SK-N-SH treated with all-trans-retinoic acid at 6 μM for 48 hours (cell line): ENCODE measurements around the gene P2RX3.

Source experiments
- GLIS3 ChIP-seq: fragments of 250-450 bp; sonication (Bioruptor Pico); IDR thresholded peaks from 2 replicates; pipeline ENCODE4 v1.5.0; 2020; ENCODE audit warnings: mild to moderate bottlenecking, moderate library complexity
- PPARA ChIP-seq: fragments of 250-450 bp; sonication (Bioruptor Pico); IDR thresholded peaks from 2 replicates; pipeline ENCODE4 v1.5.0; 2020; ENCODE audit warnings: mild to moderate bottlenecking, borderline replicate concordance
- TF ChIP-seq, protein P1 (sequence below): fragments of 250-450 bp; sonication (Bioruptor Pico); IDR thresholded peaks from 2 replicates; pipeline ENCODE4 v1.8.0; 2020; ENCODE audit warnings: mild to moderate bottlenecking, moderate library complexity, borderline replicate concordance

DNA sequence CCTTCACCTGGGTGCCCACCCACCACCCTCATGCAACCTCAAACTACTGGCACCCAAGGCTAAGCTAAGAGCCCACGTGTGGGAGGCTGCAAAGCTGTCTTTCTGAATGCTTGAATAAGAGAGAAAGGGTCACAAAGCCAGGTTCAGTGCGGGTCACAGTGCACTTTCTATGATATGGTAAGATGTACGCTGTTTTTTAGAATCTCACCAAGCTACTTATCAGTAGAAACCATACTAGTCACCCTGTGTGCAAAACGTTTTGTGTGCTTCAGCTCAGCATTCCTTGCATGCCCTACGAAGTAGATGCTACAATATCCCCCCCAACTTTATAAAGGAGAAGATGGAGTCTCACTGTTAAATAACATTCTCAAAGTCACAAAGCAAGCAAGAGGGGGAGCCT lies 14.9 kb downstream of the P2RX3 start:
- TF ChIP-seq, protein P1, sequence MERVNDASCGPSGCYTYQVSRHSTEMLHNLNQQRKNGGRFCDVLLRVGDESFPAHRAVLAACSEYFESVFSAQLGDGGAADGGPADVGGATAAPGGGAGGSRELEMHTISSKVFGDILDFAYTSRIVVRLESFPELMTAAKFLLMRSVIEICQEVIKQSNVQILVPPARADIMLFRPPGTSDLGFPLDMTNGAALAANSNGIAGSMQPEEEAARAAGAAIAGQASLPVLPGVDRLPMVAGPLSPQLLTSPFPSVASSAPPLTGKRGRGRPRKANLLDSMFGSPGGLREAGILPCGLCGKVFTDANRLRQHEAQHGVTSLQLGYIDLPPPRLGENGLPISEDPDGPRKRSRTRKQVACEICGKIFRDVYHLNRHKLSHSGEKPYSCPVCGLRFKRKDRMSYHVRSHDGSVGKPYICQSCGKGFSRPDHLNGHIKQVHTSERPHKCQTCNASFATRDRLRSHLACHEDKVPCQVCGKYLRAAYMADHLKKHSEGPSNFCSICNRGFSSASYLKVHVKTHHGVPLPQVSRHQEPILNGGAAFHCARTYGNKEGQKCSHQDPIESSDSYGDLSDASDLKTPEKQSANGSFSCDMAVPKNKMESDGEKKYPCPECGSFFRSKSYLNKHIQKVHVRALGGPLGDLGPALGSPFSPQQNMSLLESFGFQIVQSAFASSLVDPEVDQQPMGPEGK (CRISPR knock-in tag), result no peak
- TF ChIP-seq PPARA (no peak), GLIS3 (no peak)
